GM12891 (cell line): ENCODE results near the gene ATP2B2.
A peak's percentile ranks its signal among the peaks of the same experiment; 100 is the strongest.

Source experiments
- DNase-seq: peaks from one replicate; pipeline ENCODE4 v3.0.0; 2011; ENCODE audit warnings: low spot score; ENCODE audit not compliant: insufficient read length
- FAIRE-seq: peaks from 2 replicates; lab custom pipeline; 2011; peaks lifted over from hg19 to GRCh38; lab: Jason Lieb, UNC
- PAX5 ChIP-seq: IDR thresholded peaks from 2 replicates; pipeline ENCODE4 v1.6.1; 2011; ENCODE audit warnings: low read length, moderate library complexity, mild to moderate bottlenecking; ENCODE audit not compliant: insufficient read depth, severe bottlenecking
- POLR2A ChIP-seq: IDR thresholded peaks from 2 replicates; pipeline ENCODE4 v1.6.1; 2011; ENCODE audit warnings: low read depth, low read length, control low read depth
- POLR2AphosphoS5 ChIP-seq: IDR thresholded peaks from 2 replicates; pipeline ENCODE4 v1.6.1; 2011; ENCODE audit warnings: low read depth, low read length, control low read depth
- POU2F2 ChIP-seq: IDR thresholded peaks from 2 replicates; pipeline ENCODE4 v1.6.1; 2011; ENCODE audit warnings: low read depth, mild to moderate bottlenecking, control low read depth, low read length, moderate library complexity
- SPI1 ChIP-seq: IDR thresholded peaks from 2 replicates; pipeline ENCODE4 v1.6.1; 2011; ENCODE audit warnings: low read depth, low read length, control low read depth
- TAF1 ChIP-seq: IDR thresholded peaks from 2 replicates; pipeline ENCODE4 v1.6.1; 2011; ENCODE audit warnings: low read depth, low read length, control low read depth

Gene ATP2B2

GRCh38 chr3:10294030-10294586, 211.3 kb downstream of the ATP2B2 start:
- DNase-seq (no peak), FAIRE-seq (no peak)
- TF ChIP-seq SPI1, result no peak
- no peak for TF ChIP-seq POLR2AphosphoS5
- TF ChIP-seq PAX5, result no peak
- TF ChIP-seq POU2F2, result no peak
- no peak; the same call in 1 of the 2 replicates for TF ChIP-seq POLR2A
- no peak for TF ChIP-seq TAF1

GRCh38 chr3:10292505-10293419, 212.6 kb downstream of the ATP2B2 start, which contains the start of gene GHRL:
Gene GHRL, minus strand, starts transcription at chr3:10292947. Its CDS starts 2,767 bp downstream, at chr3:10290180.
- FAIRE-seq (peak; percentile 77), DNase-seq (peak; percentile 47)
- TF ChIP-seq TAF1 (0 out of 2 replicates have a peak, but pooled peaks have one; percentile 66), SPI1 (peak; percentile 84), POLR2AphosphoS5 (peak; percentile 63), PAX5 (no peak), POLR2A (peak; percentile 81), POU2F2 (0 out of 2 replicates have a peak, but pooled peaks have one; percentile 57)

GRCh38 chr3:10291641-10292040, 213.7 kb downstream of the ATP2B2 start:
- TF ChIP-seq PAX5 (no peak), TAF1 (no peak), POLR2AphosphoS5 (no peak), POU2F2 (no peak)
- DNase-seq, result no peak
- FAIRE-seq, result no peak

GRCh38 chr3:10290481-10291176, 214.8 kb downstream of the ATP2B2 start:
- no peak for FAIRE-seq
- no peak for DNase-seq
- TF ChIP-seq POU2F2, result no peak
- no peak for TF ChIP-seq PAX5
- no peak for TF ChIP-seq TAF1
- TF ChIP-seq SPI1, result no peak
- TF ChIP-seq POLR2AphosphoS5, result peak; percentile 50; the same call in 1 of the 2 replicates

GRCh38 chr3:10289787-10290355, 215.5 kb downstream of the ATP2B2 start:
- TF ChIP-seq TAF1 (no peak), POLR2AphosphoS5 (no peak), PAX5 (no peak), POU2F2 (no peak), POLR2A (no peak), SPI1 (no peak)
- FAIRE-seq, result no peak
- no peak for DNase-seq

GRCh38 chr3:10289077-10289476, 216.3 kb downstream of the ATP2B2 start:
- no peak for TF ChIP-seq POU2F2
- TF ChIP-seq PAX5, result no peak
- TF ChIP-seq POLR2AphosphoS5, result no peak
- no peak for TF ChIP-seq POLR2A
- no peak for TF ChIP-seq SPI1
- no peak for TF ChIP-seq TAF1
- no peak for FAIRE-seq
- no peak for DNase-seq

- no peak for TF ChIP-seq POU2F2
- no peak for TF ChIP-seq TAF1
- TF ChIP-seq PAX5, result no peak
- no peak for TF ChIP-seq POLR2AphosphoS5
- no peak for TF ChIP-seq SPI1
- no peak for TF ChIP-seq POLR2A
- FAIRE-seq (no peak), DNase-seq (no peak)
These were observed 216.8 kb downstream of the ATP2B2 start for GRCh38 chr3:10288575-10288960.

- no peak for TF ChIP-seq PAX5
- no peak for TF ChIP-seq POLR2A
- no peak for TF ChIP-seq TAF1
- no peak for TF ChIP-seq POU2F2
- no peak for TF ChIP-seq SPI1
- TF ChIP-seq POLR2AphosphoS5, result no peak
- DNase-seq (no peak), FAIRE-seq (no peak)
These were observed 217.3 kb downstream of the ATP2B2 start for GRCh38 chr3:10287936-10288574.
